DOHH2 (cell line): ENCODE measurements around the gene KIRREL3.

Experiments used
- H3F3A ChIP-seq: fragments of 200-600 bp; sonication (generic), shearing (Covaris generic); 2 replicates; pipeline ENCODE4 v1.6.0; 2016; ENCODE audit warnings: antibody characterized with exemption, mild to moderate bottlenecking; ENCODE audit not compliant: control insufficient read depth, insufficient read depth
- H3K27ac ChIP-seq: fragments of 200-600 bp; sonication (generic); 2 replicates; pipeline ENCODE4 v1.5.1; 2014; ENCODE audit warnings: low read depth, mild to moderate bottlenecking, low read length, moderate library complexity
- H3K27me3 ChIP-seq: fragments of 200-600 bp; sonication (generic); 2 replicates; pipeline ENCODE4 v1.6.1; 2014; ENCODE audit warnings: mild to moderate bottlenecking, low read length, mixed read lengths; ENCODE audit not compliant: control insufficient read depth
- H3K36me3 ChIP-seq: fragments of 200-600 bp; sonication (generic); 2 replicates; pipeline ENCODE4 v1.6.1; 2014; ENCODE audit warnings: mild to moderate bottlenecking, low read length, moderate library complexity, mixed read lengths; ENCODE audit not compliant: control insufficient read depth
- H3K4me1 ChIP-seq: fragments of 200-600 bp; sonication (generic); 2 replicates; pipeline ENCODE4 v1.6.1; 2014; ENCODE audit warnings: mild to moderate bottlenecking, low read length, mixed read lengths; ENCODE audit not compliant: control insufficient read depth
- H3K4me2 ChIP-seq: fragments of 200-600 bp; sonication (generic); 2 replicates; pipeline ENCODE4 v1.6.0; 2014; ENCODE audit warnings: mild to moderate bottlenecking, low read length, moderate library complexity
- H3K4me3 ChIP-seq: fragments of 200-600 bp; sonication (generic); 2 replicates; pipeline ENCODE4 v1.5.1; 2014; ENCODE audit warnings: mild to moderate bottlenecking, low read length, mixed read lengths
- H3K79me2 ChIP-seq: fragments of 200-600 bp; sonication (generic); 2 replicates; pipeline ENCODE4 v1.6.1; 2014; ENCODE audit warnings: mild to moderate bottlenecking, low read length, mixed read lengths; ENCODE audit not compliant: control insufficient read depth
- H3K9me2 ChIP-seq: fragments of 200-600 bp; sonication (generic); replicated peaks from 2 replicates; pipeline ENCODE4 v1.6.1; 2014; ENCODE audit warnings: mild to moderate bottlenecking, low read length, mixed read lengths; ENCODE audit not compliant: control insufficient read depth
- H3K9me3 ChIP-seq: fragments of 200-600 bp; sonication (generic); 2 replicates; pipeline ENCODE4 v1.6.1; 2014; ENCODE audit warnings: antibody characterized with exemption, low read length, mixed read lengths; ENCODE audit not compliant: control insufficient read depth, insufficient read depth
- H4K20me1 ChIP-seq: fragments of 200-600 bp; sonication (generic); 2 replicates; pipeline ENCODE4 v1.6.0; 2014; ENCODE audit warnings: low read depth, mild to moderate bottlenecking, antibody characterized with exemption, low read length, moderate library complexity; ENCODE audit not compliant: control insufficient read depth, insufficient read depth
- EZH2phosphoT487 ChIP-seq: fragments of 200-600 bp; sonication (generic); IDR thresholded peaks from 2 replicates; pipeline ENCODE4 v1.6.1; 2017; ENCODE audit warnings: borderline replicate concordance, mild to moderate bottlenecking, antibody characterized with exemption, low read length, moderate library complexity, mixed read lengths
- TF ChIP-seq, protein P1 (sequence below): fragments of 200-600 bp; sonication (generic); IDR thresholded peaks from one replicate; pipeline ENCODE4 v1.5.1; 2014; ENCODE audit warnings: antibody characterized with exemption, mild to moderate bottlenecking, low read depth, low read length; ENCODE audit not compliant: poor library complexity, severe bottlenecking

KIRREL3 gene

DNA sequence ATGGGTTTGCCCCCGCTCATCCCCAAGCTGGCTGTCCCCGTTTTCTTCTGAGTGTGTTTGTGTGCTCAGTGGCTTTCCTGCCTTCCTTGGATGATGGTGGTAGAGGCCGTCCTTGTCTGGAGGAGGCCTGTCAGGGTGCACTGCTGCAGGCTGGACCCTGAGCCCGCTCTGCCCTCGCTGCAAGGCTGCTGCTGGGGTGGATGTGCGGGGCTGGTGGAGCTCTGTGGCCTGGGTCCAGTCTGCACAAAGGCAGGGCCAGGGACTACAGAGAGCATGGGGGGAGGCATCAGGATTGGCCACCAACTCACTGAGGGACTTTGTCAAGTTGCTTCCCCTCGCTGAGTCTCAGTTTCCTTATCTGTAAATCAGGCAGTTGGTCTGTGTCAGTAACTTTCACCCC lies 275.0 kb downstream of the KIRREL3 start:
- Histone ChIP-seq H3K27ac (no peak overlapping the region), H3K9me3 (no peaks in the 10 kb centered on the region), H3K36me3 (no peaks in the 10 kb centered on the region), H3K79me2 (no peaks in the 10 kb centered on the region), H3K4me1 (no peaks in the 10 kb centered on the region), H3K4me3 (no peak overlapping the region), H3K9me2 (no peaks in the 10 kb centered on the region), H3K27me3 (no peaks in the 10 kb centered on the region), H4K20me1 (no peaks in the 10 kb centered on the region), H3F3A (no peaks in the 10 kb centered on the region), H3K4me2 (no peak overlapping the region)
- TF ChIP-seq, protein P1, sequence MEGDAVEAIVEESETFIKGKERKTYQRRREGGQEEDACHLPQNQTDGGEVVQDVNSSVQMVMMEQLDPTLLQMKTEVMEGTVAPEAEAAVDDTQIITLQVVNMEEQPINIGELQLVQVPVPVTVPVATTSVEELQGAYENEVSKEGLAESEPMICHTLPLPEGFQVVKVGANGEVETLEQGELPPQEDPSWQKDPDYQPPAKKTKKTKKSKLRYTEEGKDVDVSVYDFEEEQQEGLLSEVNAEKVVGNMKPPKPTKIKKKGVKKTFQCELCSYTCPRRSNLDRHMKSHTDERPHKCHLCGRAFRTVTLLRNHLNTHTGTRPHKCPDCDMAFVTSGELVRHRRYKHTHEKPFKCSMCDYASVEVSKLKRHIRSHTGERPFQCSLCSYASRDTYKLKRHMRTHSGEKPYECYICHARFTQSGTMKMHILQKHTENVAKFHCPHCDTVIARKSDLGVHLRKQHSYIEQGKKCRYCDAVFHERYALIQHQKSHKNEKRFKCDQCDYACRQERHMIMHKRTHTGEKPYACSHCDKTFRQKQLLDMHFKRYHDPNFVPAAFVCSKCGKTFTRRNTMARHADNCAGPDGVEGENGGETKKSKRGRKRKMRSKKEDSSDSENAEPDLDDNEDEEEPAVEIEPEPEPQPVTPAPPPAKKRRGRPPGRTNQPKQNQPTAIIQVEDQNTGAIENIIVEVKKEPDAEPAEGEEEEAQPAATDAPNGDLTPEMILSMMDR, result no peak
- no peak for TF ChIP-seq EZH2phosphoT487

- no peak overlapping the region for H3K27ac ChIP-seq
- H3K79me2 ChIP-seq, result no peaks in the 10 kb centered on the region
- H3K4me2 ChIP-seq, result no peak overlapping the region
- no peaks in the 10 kb centered on the region for H3K9me3 ChIP-seq
- no peak overlapping the region for H3K4me3 ChIP-seq
- no peaks in the 10 kb centered on the region for H3F3A ChIP-seq
- TF ChIP-seq EZH2phosphoT487, result no peak
- TF ChIP-seq, protein P1, result no peak
- no peaks in the 10 kb centered on the region for H3K27me3 ChIP-seq
- H4K20me1 ChIP-seq, result no peaks in the 10 kb centered on the region
- H3K4me1 ChIP-seq, result no peaks in the 10 kb centered on the region
- no peaks in the 10 kb centered on the region for H3K9me2 ChIP-seq
- H3K36me3 ChIP-seq, result no peaks in the 10 kb centered on the region
These were observed 275.5 kb downstream of the KIRREL3 start for GRCh38 chr11:126725043-126725442.

DNA sequence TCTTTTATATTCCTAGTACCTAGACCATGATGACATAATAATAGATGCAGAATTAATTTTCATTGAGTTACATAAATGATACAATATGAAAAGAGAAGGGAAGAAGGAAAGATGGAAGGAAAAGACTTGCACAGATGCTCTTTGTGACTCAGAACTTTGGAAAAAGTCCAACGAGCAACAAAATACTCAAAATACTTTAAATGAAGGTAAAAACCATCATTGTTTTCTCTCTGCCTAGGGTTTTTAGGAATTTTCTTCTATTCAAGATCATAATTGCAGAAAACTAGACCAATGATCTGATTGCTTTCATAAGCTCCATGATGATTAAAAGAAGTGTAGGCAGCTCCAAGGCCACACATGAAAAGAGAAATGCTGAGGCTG lies 276.9 kb downstream of the KIRREL3 start:
- TF ChIP-seq EZH2phosphoT487, result no peak
- TF ChIP-seq, protein P1, result no peak
- H3K9me2 ChIP-seq, result no peaks in the 10 kb centered on the region
- H4K20me1 ChIP-seq, result no peaks in the 10 kb centered on the region
- no peaks in the 10 kb centered on the region for H3K36me3 ChIP-seq
- H3K4me2 ChIP-seq, result no peak overlapping the region
- no peaks in the 10 kb centered on the region for H3K27me3 ChIP-seq
- H3K27ac ChIP-seq, result no peak overlapping the region
- no peak overlapping the region for H3K4me3 ChIP-seq
- no peaks in the 10 kb centered on the region for H3K9me3 ChIP-seq
- no peaks in the 10 kb centered on the region for H3K4me1 ChIP-seq
- H3F3A ChIP-seq, result no peaks in the 10 kb centered on the region
- H3K79me2 ChIP-seq, result no peaks in the 10 kb centered on the region
